GM19351 (cell line): ENCODE data around the gene ZNF234.
"Not testable (repeated sequence)": the region's sequence is repeated elsewhere in the genome, so short reads cannot be mapped to it uniquely, and the experiment has no call there.

Source experiments
- ATAC-seq: cut with Tn5 transposase; IDR thresholded peaks from one replicate; pipeline ENCODE4 v1.9.1; 2021; ENCODE audit warnings: mild to moderate bottlenecking, moderate library complexity; ENCODE audit not compliant: unreplicated experiment

The ZNF234 gene

GRCh38 chr19:44141191-44142058 is at the start of gene ZNF234:
TSS of gene ZNF234 (plus strand) at chr19:44141554. CDS start at chr19:44144633, 3,079 bp downstream.
- peak; percentile 87 for ATAC-seq

GRCh38 chr19:44092108-44092507 is 49.2 kb upstream of the ZNF234 start:
- ATAC-seq, result no peak

- peak; percentile 80 for ATAC-seq
Measured at GRCh38 chr19:44093931-44094765, 47.2 kb upstream of the ZNF234 start, which contains the start of gene ZNF224. TSS of gene ZNF224 (plus strand) at chr19:44094361. CDS start at chr19:44097874, 3,513 bp downstream.

GRCh38 chr19:44107751-44108150 is 33.6 kb upstream of the ZNF234 start:
- ATAC-seq, result no peak

- no peak for ATAC-seq
Measured at GRCh38 chr19:44109458-44109857, 31.9 kb upstream of the ZNF234 start.

- ATAC-seq, result no peak
Measured at GRCh38 chr19:44111910-44112463, 29.4 kb upstream of the ZNF234 start.

GRCh38 chr19:44112802-44113137 is 28.6 kb upstream of the ZNF234 start:
- ATAC-seq, result peak; percentile 9

GRCh38 chr19:44113138-44113783 is 28.1 kb upstream of the ZNF234 start, which contains the start of gene ZNF225:
TSS of gene ZNF225 (plus strand) at chr19:44113399. CDS start at chr19:44115828, 2,429 bp downstream.
- peak; percentile 81 for ATAC-seq

- peak; percentile 14 for ATAC-seq
Measured at GRCh38 chr19:44113784-44114390, 27.5 kb upstream of the ZNF234 start.

- ATAC-seq, result not testable (repeated sequence)
Measured at GRCh38 chr19:44121162-44121561, 20.2 kb upstream of the ZNF234 start.

- no peak for ATAC-seq
Measured at GRCh38 chr19:44131955-44132354, 9.4 kb upstream of the ZNF234 start.

GRCh38 chr19:44142059-44142433 is 692 bp downstream of the ZNF234 start:
- no peak for ATAC-seq

GRCh38 chr19:44149776-44150175 is 8.4 kb downstream of the ZNF234 start:
- ATAC-seq, result no peak

- no peak for ATAC-seq
Measured at GRCh38 chr19:44151491-44151890, 10.1 kb downstream of the ZNF234 start.

GRCh38 chr19:44156475-44156874 is 15.1 kb downstream of the ZNF234 start:
- no peak for ATAC-seq

GRCh38 chr19:44163789-44164188 is 22.4 kb downstream of the ZNF234 start:
- no peak for ATAC-seq

- ATAC-seq, result peak; percentile 14
Measured at GRCh38 chr19:44164327-44164672, 22.9 kb downstream of the ZNF234 start.

- ATAC-seq, result peak; percentile 81
Measured at GRCh38 chr19:44164673-44165512, 23.5 kb downstream of the ZNF234 start, which contains the start of gene ZNF226. TSS of gene ZNF226 (plus strand) at chr19:44165100. CDS start at chr19:44170081, 4,981 bp downstream.

- not testable (repeated sequence) for ATAC-seq
Measured at GRCh38 chr19:44170660-44171059, 29.3 kb downstream of the ZNF234 start.
